C4-2B (cell line): ENCODE results near the gene ALX4.

Source experiments
- H3K27ac ChIP-seq: fragments of 450-650 bp; 2 replicates; pipeline ENCODE4 v1.5.1; 2017
- ZFX ChIP-seq: fragments of 450-650 bp; IDR thresholded peaks from 2 replicates; pipeline ENCODE4 v1.6.1; 2017
- TF ChIP-seq, protein P1 (sequence below): fragments of 450-650 bp; conservative IDR thresholded peaks from 2 replicates; pipeline ENCODE4 v1.5.1; 2017; ENCODE audit warnings: mild to moderate bottlenecking

Gene ALX4

DNA sequence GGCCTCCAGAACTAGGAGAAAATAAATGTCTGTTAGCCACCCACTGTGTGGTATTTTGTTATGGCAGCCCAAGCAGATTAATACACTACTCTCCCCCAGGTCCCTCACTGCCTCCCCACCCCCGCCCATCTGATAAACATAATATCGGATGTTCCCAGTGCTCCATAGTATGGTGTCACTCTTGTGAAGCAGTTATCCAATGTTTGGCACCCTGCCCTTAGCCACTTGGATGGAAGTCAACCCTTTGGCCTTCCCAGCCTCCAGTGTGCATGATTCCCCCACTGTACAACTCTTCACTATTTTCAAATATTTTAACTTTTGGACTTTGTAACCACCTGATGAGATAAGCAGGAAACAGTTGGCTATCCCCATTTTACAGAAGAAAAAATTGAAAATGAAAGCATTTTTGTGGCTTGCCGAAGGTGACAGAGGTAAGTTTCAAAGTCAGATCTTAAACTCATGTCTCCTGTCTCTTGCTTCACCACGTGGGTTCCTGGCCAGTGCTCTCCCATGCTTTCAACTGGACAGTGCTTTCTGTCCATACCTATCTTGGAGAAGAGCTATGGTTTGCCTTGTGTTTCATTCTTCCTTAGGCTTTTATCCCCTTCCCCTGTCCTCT lies 53.2 kb downstream of the ALX4 start:
- TF ChIP-seq ZFX = no peak
- TF ChIP-seq, protein P1, sequence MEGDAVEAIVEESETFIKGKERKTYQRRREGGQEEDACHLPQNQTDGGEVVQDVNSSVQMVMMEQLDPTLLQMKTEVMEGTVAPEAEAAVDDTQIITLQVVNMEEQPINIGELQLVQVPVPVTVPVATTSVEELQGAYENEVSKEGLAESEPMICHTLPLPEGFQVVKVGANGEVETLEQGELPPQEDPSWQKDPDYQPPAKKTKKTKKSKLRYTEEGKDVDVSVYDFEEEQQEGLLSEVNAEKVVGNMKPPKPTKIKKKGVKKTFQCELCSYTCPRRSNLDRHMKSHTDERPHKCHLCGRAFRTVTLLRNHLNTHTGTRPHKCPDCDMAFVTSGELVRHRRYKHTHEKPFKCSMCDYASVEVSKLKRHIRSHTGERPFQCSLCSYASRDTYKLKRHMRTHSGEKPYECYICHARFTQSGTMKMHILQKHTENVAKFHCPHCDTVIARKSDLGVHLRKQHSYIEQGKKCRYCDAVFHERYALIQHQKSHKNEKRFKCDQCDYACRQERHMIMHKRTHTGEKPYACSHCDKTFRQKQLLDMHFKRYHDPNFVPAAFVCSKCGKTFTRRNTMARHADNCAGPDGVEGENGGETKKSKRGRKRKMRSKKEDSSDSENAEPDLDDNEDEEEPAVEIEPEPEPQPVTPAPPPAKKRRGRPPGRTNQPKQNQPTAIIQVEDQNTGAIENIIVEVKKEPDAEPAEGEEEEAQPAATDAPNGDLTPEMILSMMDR = no peak
- H3K27ac ChIP-seq = no peak overlapping the region

DNA sequence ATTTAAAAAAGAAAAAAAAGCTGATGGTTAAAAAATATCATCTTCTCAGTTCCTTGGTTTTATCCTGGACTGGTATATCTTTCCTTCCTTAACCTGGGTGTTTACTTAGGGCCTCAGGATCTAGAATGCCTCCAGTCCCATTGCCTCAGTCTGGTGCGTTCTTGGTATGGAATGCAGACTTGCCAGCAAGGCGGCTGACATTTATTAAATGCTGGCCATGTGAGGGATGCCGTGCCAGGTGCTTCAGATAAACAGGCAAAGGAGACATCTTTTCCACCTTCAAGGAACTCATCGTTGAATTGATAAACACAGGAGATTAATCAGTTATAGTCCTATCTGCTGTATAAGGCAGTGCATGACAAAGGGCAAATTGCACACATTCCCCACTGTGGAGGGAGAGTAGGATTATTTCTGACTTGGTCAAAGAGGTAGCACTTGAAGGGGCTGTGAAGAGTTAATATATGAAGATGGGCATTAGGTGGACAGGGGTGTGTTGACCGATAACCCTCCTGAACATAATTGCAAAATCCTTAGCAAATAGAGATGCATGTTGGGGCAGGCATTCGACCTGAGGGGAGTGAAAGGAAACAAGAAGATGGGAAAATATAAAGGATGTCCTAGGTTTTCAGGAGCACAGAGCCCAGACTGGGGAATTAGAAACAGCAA lies 54.4 kb downstream of the ALX4 start:
- TF ChIP-seq, protein P1 = no peak
- TF ChIP-seq ZFX = no peak
- no peak overlapping the region for H3K27ac ChIP-seq

DNA sequence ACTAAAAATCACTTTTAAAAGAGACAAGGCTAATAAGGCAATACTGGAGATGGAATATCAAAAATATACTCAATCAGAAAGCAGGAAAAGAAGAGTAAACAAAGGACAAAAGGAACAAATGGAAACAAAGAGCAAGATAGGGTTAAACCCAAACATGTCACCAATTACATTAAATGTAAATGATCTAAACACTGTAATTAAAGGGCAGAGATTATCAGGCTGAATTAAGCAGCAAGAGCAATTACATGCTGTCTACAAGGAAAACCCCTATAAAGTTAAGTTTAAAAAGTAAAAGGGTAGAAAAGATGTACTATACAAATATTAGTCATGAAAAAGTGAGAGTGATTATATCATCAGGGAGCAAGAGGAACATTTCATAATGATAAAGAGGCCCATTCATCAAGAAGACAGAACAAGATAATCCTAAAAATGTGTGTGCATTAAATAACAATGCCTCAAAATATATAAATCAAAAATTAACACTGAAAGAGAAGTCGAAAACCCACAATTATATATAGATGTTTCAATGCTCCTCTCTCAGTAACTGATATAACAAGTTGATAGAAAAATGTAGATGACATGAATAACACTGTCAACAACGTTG lies 56.8 kb downstream of the ALX4 start:
- no peak overlapping the region for H3K27ac ChIP-seq
- TF ChIP-seq, protein P1 = no peak
- no peak for TF ChIP-seq ZFX

DNA sequence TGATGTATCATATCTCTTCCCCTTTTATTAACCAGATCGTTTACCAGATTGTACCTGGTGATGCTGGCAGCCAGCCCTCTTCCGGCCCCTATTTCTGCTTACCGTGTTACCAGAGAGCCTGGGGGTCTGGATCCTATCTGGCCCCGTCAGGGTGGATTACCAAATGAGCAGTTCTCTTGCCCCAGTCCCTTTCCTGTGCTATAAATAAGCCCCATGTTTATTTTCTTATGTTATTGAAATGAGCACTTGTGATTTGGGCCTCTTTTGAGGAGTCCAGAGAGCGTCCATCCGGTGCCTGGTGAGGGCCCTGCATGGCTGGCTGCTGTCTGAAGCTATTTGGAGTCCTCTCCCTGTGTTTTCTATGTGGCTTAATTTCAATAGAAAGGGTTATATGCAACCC lies 59.5 kb downstream of the ALX4 start:
- TF ChIP-seq, protein P1 = no peak
- TF ChIP-seq ZFX = no peak
- no peak overlapping the region for H3K27ac ChIP-seq

DNA sequence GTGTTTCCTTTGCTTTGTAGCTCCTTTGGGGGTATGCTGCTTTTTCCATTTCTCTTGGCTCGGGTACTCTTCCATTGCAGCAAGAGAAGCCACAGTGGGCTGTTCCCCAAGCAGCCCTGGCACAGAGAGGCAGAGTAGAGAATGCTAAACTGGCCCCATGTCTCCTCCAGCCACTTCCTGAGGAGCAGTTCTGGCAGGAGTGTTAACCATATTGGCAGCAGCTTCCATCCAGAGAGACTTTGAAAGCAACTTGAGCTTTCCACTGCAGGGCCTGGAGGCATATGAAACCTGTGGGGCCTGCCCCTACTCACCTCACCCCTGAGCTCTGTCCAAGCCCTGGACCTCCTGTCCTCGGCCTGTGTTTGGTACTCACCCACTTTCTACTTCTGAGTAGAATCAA lies 61.8 kb downstream of the ALX4 start:
- H3K27ac ChIP-seq = no peak overlapping the region
- no peak for TF ChIP-seq ZFX
- TF ChIP-seq, protein P1 = no peak

DNA sequence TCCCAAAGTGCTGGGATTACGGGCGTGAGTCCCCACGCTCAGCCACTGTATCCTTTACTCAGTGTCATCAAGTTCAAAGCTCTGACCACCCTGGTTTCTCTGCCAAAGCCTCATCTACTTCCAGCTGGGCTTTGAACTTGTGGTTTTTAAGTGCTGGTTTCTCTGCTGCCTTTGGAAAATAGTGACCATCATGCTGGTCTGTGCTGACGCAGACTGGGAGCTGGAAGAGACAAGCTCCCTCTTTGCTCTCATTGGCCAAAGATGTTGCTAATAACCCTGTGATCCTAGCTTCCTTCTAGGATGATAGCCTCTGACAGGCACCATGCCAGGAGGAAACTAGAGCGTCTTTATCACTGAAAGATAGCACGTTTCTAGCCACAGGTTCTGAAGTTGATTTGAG lies 62.4 kb downstream of the ALX4 start:
- TF ChIP-seq, protein P1 = no peak
- no peak for TF ChIP-seq ZFX

DNA sequence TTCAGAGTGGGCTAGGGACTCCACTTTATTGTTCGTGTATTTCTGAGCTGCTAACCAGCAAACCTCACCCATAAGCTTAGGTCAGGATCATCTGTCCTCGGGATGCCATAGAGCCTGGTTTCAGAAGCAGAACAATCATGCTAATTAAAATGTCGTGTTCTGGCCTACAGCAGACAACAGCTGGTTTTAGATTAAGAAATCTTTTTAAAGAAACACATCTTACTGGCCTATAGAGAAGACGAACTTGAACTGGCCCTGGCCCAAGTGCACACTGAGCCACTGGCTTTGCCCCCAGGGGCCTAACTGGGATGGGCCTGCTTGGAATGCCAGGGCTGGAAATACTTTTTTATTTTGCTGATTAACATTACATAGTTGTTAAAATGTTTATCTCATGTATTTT lies 63.2 kb downstream of the ALX4 start:
- no peak for TF ChIP-seq ZFX
- TF ChIP-seq, protein P1 = no peak
- H3K27ac ChIP-seq = no peak overlapping the region

More for the DNA sequence above, 62.4 kb downstream of the ALX4 start:
- H3K27ac ChIP-seq = no peak overlapping the region
